ENCODE results near the gene TRDN. TPM values are rescaled to one million over a fixed set of nuclear protein-coding genes. Genes with fewer than 3 reads are reported as not detected.

Gene TRDN
- total RNA-seq, 1 donor from 2014 or later: not detected

GRCh38 chr6:123648020-123648580 lies 11.3 kb upstream of the TRDN start:
- TF ChIP-seq CTCF (conservative IDR thresholded peaks at IDR 0.05; ENCODE audit: low read depth, low read length): no peak
- DNase-seq (ENCODE audit: low read depth): no peak
- H3K4me3 ChIP-seq (ENCODE audit: low read depth, low read length): no peak overlapping the region

GRCh38 chr6:123641497-123641896 lies 4.7 kb upstream of the TRDN start:
- TF ChIP-seq CTCF (conservative IDR thresholded peaks at IDR 0.05; ENCODE audit: low read depth, low read length): no peak
- no peak overlapping the region for H3K4me3 ChIP-seq (ENCODE audit: low read depth, low read length)
- DNase-seq (ENCODE audit: low read depth): no peak

GRCh38 chr6:123640567-123641187 lies 3.9 kb upstream of the TRDN start:
- H3K4me3 ChIP-seq (ENCODE audit: low read depth, low read length): no peak overlapping the region
- no peak for TF ChIP-seq CTCF (conservative IDR thresholded peaks at IDR 0.05; ENCODE audit: low read depth, low read length)
- no peak for DNase-seq (ENCODE audit: low read depth)

- no peak for TF ChIP-seq CTCF (conservative IDR thresholded peaks at IDR 0.05; ENCODE audit: low read depth, low read length)
- DNase-seq (ENCODE audit: low read depth): no peak
Observed at GRCh38 chr6:123638865-123639264, 2.1 kb upstream of the TRDN start.

GRCh38 chr6:123636282-123636681 lies 468 bp downstream of the TRDN start:
- no peak overlapping the region for H3K4me3 ChIP-seq (ENCODE audit: low read depth, low read length)
- TF ChIP-seq CTCF (conservative IDR thresholded peaks at IDR 0.05; ENCODE audit: low read depth, low read length): no peak
- no peak for DNase-seq (ENCODE audit: low read depth)

More at GRCh38 chr6:123638865-123639264, 2.1 kb upstream of the TRDN start:
- no peak overlapping the region for H3K4me3 ChIP-seq (ENCODE audit: low read depth, low read length)

GRCh38 chr6:123635567-123635966 lies 1.2 kb downstream of the TRDN start:
- no peak overlapping the region for H3K4me3 ChIP-seq (ENCODE audit: low read depth, low read length)
- no peak for DNase-seq (ENCODE audit: low read depth)
- no peak for TF ChIP-seq CTCF (conservative IDR thresholded peaks at IDR 0.05; ENCODE audit: low read depth, low read length)

GRCh38 chr6:123635144-123635543 lies 1.6 kb downstream of the TRDN start:
- no peak for TF ChIP-seq CTCF (conservative IDR thresholded peaks at IDR 0.05; ENCODE audit: low read depth, low read length)
- H3K4me3 ChIP-seq (ENCODE audit: low read depth, low read length): no peak overlapping the region
- no peak for DNase-seq (ENCODE audit: low read depth)

All from epithelial cell of proximal tubule (primary cell).